GM12878 (cell line): Measurements from ENCODE around the gene HS6ST1. TPM values are rescaled to one million over a fixed set of nuclear protein-coding genes. Genes with fewer than 3 reads are reported as not detected.

ENCODE experiments used
- ATAC-seq: fragments of 200-7000 bp; cut with Tn5 transposase; 3 replicates; pipeline ENCODE4 v1.9.1; 2020; ENCODE audit warnings: mild to moderate bottlenecking, moderate library complexity
- BruUV-seq: library from RNA; stranded (reverse); fragments of 400-500 nt; replicated peaks from 2 replicates; lab custom pipeline; 2021; lab: Mats Ljungman, UMichigan
- CTCF ChIA-PET: fragments of 300-600 bp; sonication (Branson Sonifier 250); formaldehyde crosslinking; extraction: SDS; loops from one replicate; lab custom pipeline; 2021; ENCODE audit warnings: inconsistent platforms; lab: Yijun Ruan, JAX
- POLR2A ChIA-PET: fragments of 350-600 bp; formaldehyde crosslinking; extraction: SDS; loops from one replicate; lab custom pipeline; 2021; ENCODE audit warnings: inconsistent platforms; lab: Charles Lee
- RAD21 ChIA-PET: fragments of 300-600 bp; sonication (Branson Sonifier 250); formaldehyde crosslinking; loops from one replicate; lab custom pipeline; 2023; ENCODE audit warnings: antibody characterized with exemption; ENCODE audit not compliant: unreplicated experiment; lab: Charles Lee
- SMC1A ChIA-PET: fragments of 300-600 bp; sonication (Branson Sonifier 250); formaldehyde crosslinking; loops from one replicate; lab custom pipeline; 2023; ENCODE audit not compliant: unreplicated experiment, uncharacterized antibody; lab: Charles Lee
- DNase-seq: peaks from one replicate; pipeline ENCODE4 v3.0.0-alpha.2; 2011; ENCODE audit warnings: low read depth, low spot score
- FAIRE-seq: peaks from 3 replicates; lab custom pipeline; 2011; peaks lifted over from hg19 to GRCh38; lab: Jason Lieb, UNC
- H2AFZ ChIP-seq: 2 replicates; pipeline ENCODE4 v1.6.0; 2011; ENCODE audit warnings: low read depth, low read length, control low read depth; ENCODE audit not compliant: control insufficient read depth
- H3K27ac ChIP-seq: 2 replicates; pipeline ENCODE4 v1.5.1; 2011; ENCODE audit warnings: control low read depth; ENCODE audit not compliant: control insufficient read depth, insufficient read depth
- H3K27me3 ChIP-seq, 2 experiments: replicated peaks in 1 of 2; 2 replicates each; pipeline versions ENCODE4 v1.6.0 to v1.6.1; 2011; ENCODE audit warnings: low read length in 1 of 2; ENCODE audit not compliant: control insufficient read depth in 2 of 2, insufficient read depth in 2 of 2
- H3K36me3 ChIP-seq, 2 experiments: 2 replicates each; pipeline ENCODE4 v1.5.1; 2011; ENCODE audit warnings: low read length in 1 of 2; ENCODE audit not compliant: control insufficient read depth in 2 of 2, insufficient read depth in 2 of 2
- H3K4me1 ChIP-seq: 2 replicates; pipeline ENCODE4 v1.6.1; 2011; ENCODE audit warnings: mild to moderate bottlenecking, low read length, moderate library complexity, mixed read lengths; ENCODE audit not compliant: control insufficient read depth, insufficient read depth
- H3K4me2 ChIP-seq: 2 replicates; pipeline ENCODE4 v1.6.0; 2011; ENCODE audit warnings: control low read depth; ENCODE audit not compliant: control insufficient read depth, insufficient read depth
- H3K4me3 ChIP-seq: fragments of 200-600 bp; sonication (generic); 2 replicates; pipeline ENCODE4 v1.5.1; 2016
- H3K79me2 ChIP-seq: 2 replicates; pipeline ENCODE4 v1.6.0; 2011; ENCODE audit warnings: low read length; ENCODE audit not compliant: control insufficient read depth, insufficient read depth
- H3K9ac ChIP-seq: 2 replicates; pipeline ENCODE4 v1.8.0; 2011; ENCODE audit warnings: low read length, control low read depth, mixed read lengths; ENCODE audit not compliant: control insufficient read depth, insufficient read depth
- H3K9me3 ChIP-seq: replicated peaks from 3 replicates; pipeline ENCODE4 v1.5.1; 2011; ENCODE audit warnings: mild to moderate bottlenecking, low read length; ENCODE audit not compliant: control insufficient read depth, insufficient read depth
- H4K20me1 ChIP-seq: 2 replicates; pipeline ENCODE4 v1.6.0; 2011; ENCODE audit not compliant: control insufficient read depth, insufficient read depth
- ASH2L ChIP-seq: fragments of 300-600, 200-600 bp; sonication (generic); IDR thresholded peaks from 2 replicates; pipeline ENCODE4 v1.6.1; 2017; ENCODE audit warnings: low read depth, mild to moderate bottlenecking, borderline replicate concordance
- CHD2 ChIP-seq: IDR thresholded peaks from 2 replicates; pipeline ENCODE4 v1.6.1; 2011; ENCODE audit warnings: low read depth, low read length, improper control_type of control experiment, borderline replicate concordance
- ESRRA ChIP-seq: IDR thresholded peaks from 2 replicates; pipeline ENCODE4 v1.6.1; 2012; ENCODE audit warnings: mild to moderate bottlenecking, low read length, improper control_type of control experiment
- HCFC1 ChIP-seq: fragments of 150-350 bp; IDR thresholded peaks from 2 replicates; pipeline ENCODE4 v1.6.1; 2014; ENCODE audit warnings: low read length
- MYB ChIP-seq: fragments of 150-350 bp; IDR thresholded peaks from 2 replicates; pipeline ENCODE4 v1.6.1; 2014; ENCODE audit warnings: mild to moderate bottlenecking, low read depth, low read length, borderline replicate concordance
- PAX8 ChIP-seq: fragments of 450-650 bp; IDR thresholded peaks from 2 replicates; pipeline ENCODE4 v1.6.1; 2017; ENCODE audit warnings: mild to moderate bottlenecking, moderate library complexity
- POLR2AphosphoS2 ChIP-seq: IDR thresholded peaks from 2 replicates; pipeline ENCODE4 v1.6.1; 2011; ENCODE audit warnings: low read depth, mild to moderate bottlenecking, low read length, improper control_type of control experiment, moderate library complexity
- PRDM15 ChIP-seq: fragments of 450-650 bp; formaldehyde crosslinking; IDR thresholded peaks from 2 replicates; pipeline ENCODE4 v1.4.0; 2020; ENCODE audit warnings: mild to moderate bottlenecking, moderate library complexity
- RBBP5 ChIP-seq: fragments of 200-600 bp; sonication (generic); conservative IDR thresholded peaks from 2 replicates; pipeline ENCODE4 v1.6.1; 2016
- RELA ChIP-seq: fragments of 450-650 bp; IDR thresholded peaks from 2 replicates; pipeline ENCODE4 v1.8.0; 2014; ENCODE audit warnings: borderline replicate concordance; ENCODE audit not compliant: partially characterized antibody
- RFX5 ChIP-seq: IDR thresholded peaks from 2 replicates; pipeline ENCODE4 v1.6.1; 2011; ENCODE audit warnings: low read depth, low read length, improper control_type of control experiment
- SIN3A ChIP-seq: IDR thresholded peaks from 2 replicates; pipeline ENCODE4 v1.6.1; 2012; ENCODE audit warnings: low read depth, low read length, improper control_type of control experiment
- SMAD1 ChIP-seq: fragments of 450-650 bp; IDR thresholded peaks from 2 replicates; pipeline ENCODE4 v1.6.1; 2018; ENCODE audit warnings: mild to moderate bottlenecking, low read depth; ENCODE audit not compliant: partially characterized antibody
- SP1 ChIP-seq: IDR thresholded peaks from one replicate; pipeline ENCODE4 v1.6.1; 2011; ENCODE audit warnings: low read depth, low read length
- SREBF2 ChIP-seq: IDR thresholded peaks from 2 replicates; pipeline ENCODE4 v1.6.1; 2012; ENCODE audit warnings: mild to moderate bottlenecking, low read length
- TARDBP ChIP-seq: IDR thresholded peaks from 2 replicates; pipeline ENCODE4 v1.6.1; 2016; ENCODE audit warnings: borderline replicate concordance
- ZNF207 ChIP-seq: fragments of 450-650 bp; IDR thresholded peaks from 2 replicates; pipeline ENCODE4 v1.6.1; 2014; ENCODE audit warnings: antibody characterized with exemption, mild to moderate bottlenecking, borderline replicate concordance
- ZSCAN29 ChIP-seq: fragments of 450-650 bp; IDR thresholded peaks from 2 replicates; pipeline ENCODE4 v1.6.1; 2017; ENCODE audit warnings: mild to moderate bottlenecking, moderate library complexity
- WGBS: methylation state at CpG from one replicate; pipeline ENCODE4 v1.1.6; 2016; ENCODE audit warnings: low lambda C conversion rate; ENCODE audit not compliant: insufficient replicate concordance, insufficient coverage; ENCODE audit errors: missing lambda C conversion rate; 5-methylcytosine and 5-hydroxymethylcytosine counted together
- in situ Hi-C: fragments of 300-500 bp; cut with MboI; formaldehyde crosslinking; loops from 9 replicates; pipeline ENCODE4 v1.14.3; 2018; ENCODE audit warnings: mixed read lengths
- intact Hi-C: fragments of 100-400 bp; cut with micrococcal nuclease; formaldehyde crosslinking; loops from one replicate; pipeline ENCODE4 v1.14.2; 2022; ENCODE audit not compliant: unreplicated experiment
- polyA plus RNA-seq, 11 experiments: library from polyadenylated mRNA; depleted of rRNA in 4 of 11; unstranded in 6 of 11; stranded (reverse) in 5 of 11; fragments of >200 nt; fragmentation: Nextera tagmentation in 4 of 11; fragmentation: Illumina TruSeq in 1 of 11; extraction: Ambion mirVana in 4 of 11; extraction: Trizol in 1 of 11; gene quantifications; 1 replicate in 1 of 11; 2 replicates in 10 of 11; pipeline versions ENCODE4 v1.2.1 to v1.2.3, GENCODE V29; 2011 to 2016; ENCODE audit warnings: inconsistent platforms in 2 of 11, missing spikeins in 2 of 11, low read depth in 1 of 11
- total RNA-seq, 4 experiments: library from RNA; depleted of rRNA in 3 of 4; stranded (reverse); fragments of >200 nt in 3 of 4; fragmentation: Illumina TruSeq in 1 of 4; extraction: Trizol in 1 of 4; gene quantifications; 2 replicates each; pipeline versions ENCODE4 v1.2.1 to v1.2.3, GENCODE V29; 2013 to 2021

HS6ST1 gene
- total and polyA plus RNA-seq, 10 of the 15 experiments (the other 5 are each of a cell fraction or from before 2014, with no cell fraction given): 0.48 to 17.0 (median 4.7) TPM

GRCh38 chr2:128358941-128359731 lies 40.5 kb upstream of the HS6ST1 start:
- Histone ChIP-seq H3K79me2 (no peaks in the 10 kb centered on the region), H3K4me1 (no peaks in the 10 kb centered on the region), H2AFZ (no peak overlapping the region), H3K9ac (no peak overlapping the region), H3K27me3 (no peaks in the 10 kb centered on the region; a peak in 1 of 4 replicates), H3K27ac (no peak overlapping the region), H3K9me3 (no peaks in the 10 kb centered on the region), H4K20me1 (no peaks in the 10 kb centered on the region), H3K36me3 (no peaks in the 10 kb centered on the region), H3K4me2 (no peak overlapping the region), H3K4me3 (no peak overlapping the region)
- ATAC-seq (no peak), DNase-seq (no peak), FAIRE-seq (no peak)
- ChIA-PET SMC1A (no interaction called here), RAD21 (no interaction called here), POLR2A (no interaction called here), CTCF (interaction anchor here (1.1 kb wide), 1 partner anchor 9 kb away, joined by 3 read pairs; no protein-coding TSS in a partner anchor)
- 30% methylated on average over 15 of the region's 16 CpGs for WGBS
- in situ Hi-C loops: no loop called here
- intact Hi-C loops: no loop called here
- BruUV-seq: no TSS peak
- TF ChIP-seq ASH2L (no peak), CHD2 (no peak), PRDM15 (CRISPR knock-in tag) (no peak), POLR2AphosphoS2 (no peak), ZNF207 (no peak), SIN3A (no peak), SMAD1 (no peak), MYB (no peak), ZSCAN29 (no peak), TARDBP (no peak), ESRRA (no peak), RFX5 (no peak), PAX8 (no peak), RELA (no peak), SP1 (no peak), HCFC1 (no peak), RBBP5 (no peak), SREBF2 (no peak)
